ENCODE measurements around the gene NUDCD2. TPM values are rescaled to one million over a fixed set of nuclear protein-coding genes. Genes with fewer than 3 reads are reported as not detected.

NUDCD2 gene, protein sequence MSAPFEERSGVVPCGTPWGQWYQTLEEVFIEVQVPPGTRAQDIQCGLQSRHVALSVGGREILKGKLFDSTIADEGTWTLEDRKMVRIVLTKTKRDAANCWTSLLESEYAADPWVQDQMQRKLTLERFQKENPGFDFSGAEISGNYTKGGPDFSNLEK
- total RNA-seq, result 10 to 100 TPM; 36.2 to 37.1 TPM

DNA sequence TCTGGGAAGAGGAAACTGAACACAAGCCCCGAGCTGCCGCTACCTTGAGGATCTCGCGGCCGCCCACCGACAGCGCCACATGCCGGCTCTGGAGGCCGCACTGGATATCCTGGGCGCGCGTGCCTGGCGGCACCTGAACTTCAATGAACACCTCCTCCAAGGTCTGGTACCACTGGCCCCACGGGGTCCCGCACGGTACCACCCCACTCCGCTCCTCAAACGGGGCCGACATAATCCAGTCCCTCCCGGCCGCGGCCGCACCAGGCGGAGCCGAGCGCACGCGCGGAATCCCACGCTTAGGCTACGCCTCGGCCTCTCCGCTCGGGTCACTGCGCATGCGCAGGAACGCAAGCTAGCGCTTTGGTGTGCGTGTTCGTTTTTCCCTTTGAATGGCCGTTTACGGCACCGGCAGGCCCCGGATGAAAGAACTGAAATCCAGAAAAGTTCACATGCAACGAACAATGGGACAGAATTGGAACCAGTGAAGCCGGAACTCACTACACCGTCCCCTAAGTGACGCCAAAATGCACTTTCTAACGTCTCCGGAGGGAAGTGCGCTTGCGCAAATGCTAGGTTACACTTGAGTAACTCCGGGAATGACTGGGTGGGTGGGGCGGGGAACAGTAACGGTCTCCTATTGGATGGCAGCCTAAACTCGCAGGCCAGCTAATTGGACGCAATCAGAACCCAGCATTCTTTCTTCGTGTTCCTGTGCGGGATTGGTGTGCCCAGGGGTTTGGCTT is at the start of gene NUDCD2:
NUDCD2 (minus strand) TSS at position 284 of the 743 bp plus-strand sequence; CDS start at position 232, 52 bp downstream.
- H3K9me3 Mint-ChIP-seq, result no peaks in the 10 kb centered on the region
- POLR2A ChIA-PET, result interaction anchor here (0.9 to 6.8 kb wide), 13 partner anchors 9 to 52 kb away, joined by 3 to 177 read pairs (median 10); partner anchors contain the start of genes CCNG1 and MAT2B
- ATAC-seq (ENCODE audit: low read depth) (peak; percentile 85), DNase-seq (peak; percentile 98)
- H3K4me3 Mint-ChIP-seq, result peak within 1 kb of the TSS; percentile 99
- H3K4me1 Mint-ChIP-seq, result peaks cover 34% of the 10 kb centered on the region
- H3K27me3 Mint-ChIP-seq, result no peaks in the 10 kb centered on the region
- peak within 1 kb of the TSS; percentile 99 for H3K27ac Mint-ChIP-seq
- H3K36me3 Mint-ChIP-seq, result peaks cover 32% of the 10 kb centered on the region

DNA sequence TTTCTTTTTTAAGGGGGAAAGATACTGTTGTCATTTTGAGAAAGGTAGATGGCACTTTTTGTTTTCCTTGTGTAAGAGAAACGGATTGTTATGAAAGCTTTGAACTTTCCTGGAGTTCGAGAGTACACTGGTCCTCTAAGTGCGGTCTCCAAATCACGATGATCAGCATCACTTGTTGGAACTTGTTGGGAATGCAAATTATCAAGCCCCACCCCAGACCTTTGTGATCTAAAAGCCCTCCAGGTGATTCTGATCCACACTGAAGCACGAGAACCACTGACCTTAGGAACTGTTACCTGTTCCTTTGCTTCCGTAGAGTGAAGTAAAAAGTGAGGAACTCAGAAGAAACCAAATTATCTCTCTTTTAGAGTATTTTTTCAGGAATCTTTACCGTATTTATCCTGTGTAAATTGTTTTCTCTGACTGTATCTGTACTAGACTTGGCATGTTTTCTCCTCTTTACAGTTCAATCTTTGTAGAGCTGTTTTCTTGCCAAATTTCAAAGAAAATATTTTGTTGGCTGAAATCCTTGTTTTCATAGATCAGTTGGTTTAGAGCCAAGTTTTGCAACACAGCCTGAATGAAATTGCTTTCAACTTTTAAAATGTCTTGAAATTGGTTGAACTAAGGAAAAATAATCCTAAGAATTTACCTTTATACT is 49.5 kb upstream of the NUDCD2 start:
- no peak for ATAC-seq (ENCODE audit: low read depth)
- Mint-ChIP-seq H3K9me3 (no peaks in the 10 kb centered on the region), H3K36me3 (peaks cover 14% of the 10 kb centered on the region), H3K27ac (peak overlapping the region; percentile 97), H3K4me1 (peaks cover 31% of the 10 kb centered on the region), H3K4me3 (peak overlapping the region; percentile 95), H3K27me3 (no peaks in the 10 kb centered on the region)
- POLR2A ChIA-PET, result interaction anchor here (1.4 to 9.6 kb wide), 2 partner anchors 49 to 72 kb away, joined by 4 to 177 read pairs; partner anchors contain the start of genes CCNG1, HMMR and NUDCD2
- no peak for DNase-seq

DNA sequence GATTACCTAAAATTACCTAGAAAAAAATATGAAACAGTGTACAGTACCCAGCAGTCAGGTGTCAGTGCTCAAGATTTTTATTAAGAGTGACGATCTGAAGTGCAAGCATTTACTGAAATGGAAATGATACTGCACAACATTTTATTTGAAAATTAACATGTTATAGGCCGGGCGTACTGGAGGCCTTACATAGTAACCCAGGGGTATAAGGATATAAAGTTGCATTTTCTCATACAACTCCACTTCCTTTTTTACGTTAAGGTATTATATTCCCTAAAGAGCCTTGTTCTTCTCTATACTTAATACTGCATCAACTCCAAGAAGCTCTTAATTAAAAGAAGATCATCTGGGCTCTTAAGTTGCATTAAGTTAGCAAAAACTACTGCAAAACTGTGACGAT is 48.9 kb upstream of the NUDCD2 start:
- DNase-seq (no peak), ATAC-seq (ENCODE audit: low read depth) (no peak)
- Mint-ChIP-seq H3K27ac (peak overlapping the region; percentile 97), H3K9me3 (no peaks in the 10 kb centered on the region), H3K4me3 (peak overlapping the region; percentile 95), H3K4me1 (peaks cover 31% of the 10 kb centered on the region), H3K27me3 (no peaks in the 10 kb centered on the region), H3K36me3 (peaks cover 14% of the 10 kb centered on the region)
- POLR2A ChIA-PET, result interaction anchor here (0.7 to 9.6 kb wide), 3 partner anchors 13 to 71 kb away, joined by 3 to 177 read pairs (median 4); partner anchors contain the start of genes CCNG1, HMMR and NUDCD2

DNA sequence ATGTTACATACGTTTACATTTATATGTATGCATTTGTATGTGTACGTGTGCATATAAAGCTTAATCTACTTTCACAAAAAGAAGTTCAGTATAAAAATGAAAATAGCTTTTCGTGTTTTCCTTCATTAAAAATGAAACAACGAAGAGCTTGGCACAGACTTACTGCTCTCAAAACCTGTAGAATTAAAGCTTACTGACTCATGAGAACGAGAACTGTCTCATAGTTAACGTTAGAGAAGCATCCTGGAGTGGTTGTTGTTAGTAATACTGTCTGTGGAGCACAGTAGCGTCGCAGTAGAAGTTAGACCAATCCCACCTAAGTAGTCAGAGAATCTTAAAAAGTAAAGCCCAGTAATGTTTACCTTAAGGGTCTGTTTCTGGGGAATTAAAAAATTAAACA is 46.8 kb upstream of the NUDCD2 start:
- no peaks in the 10 kb centered on the region for H3K9me3 Mint-ChIP-seq
- H3K36me3 Mint-ChIP-seq, result peaks cover 8% of the 10 kb centered on the region
- H3K4me1 Mint-ChIP-seq, result peaks cover 32% of the 10 kb centered on the region
- peak overlapping the region; percentile 97 for H3K27ac Mint-ChIP-seq
- no peaks in the 10 kb centered on the region for H3K27me3 Mint-ChIP-seq
- H3K4me3 Mint-ChIP-seq, result peak overlapping the region; percentile 95
- POLR2A ChIA-PET, result interaction anchor here (1.0 to 9.6 kb wide), 2 partner anchors 46 to 69 kb away, joined by 3 to 177 read pairs; partner anchors contain the start of genes CCNG1, HMMR and NUDCD2
- no peak for DNase-seq
- no peak for ATAC-seq (ENCODE audit: low read depth)

DNA sequence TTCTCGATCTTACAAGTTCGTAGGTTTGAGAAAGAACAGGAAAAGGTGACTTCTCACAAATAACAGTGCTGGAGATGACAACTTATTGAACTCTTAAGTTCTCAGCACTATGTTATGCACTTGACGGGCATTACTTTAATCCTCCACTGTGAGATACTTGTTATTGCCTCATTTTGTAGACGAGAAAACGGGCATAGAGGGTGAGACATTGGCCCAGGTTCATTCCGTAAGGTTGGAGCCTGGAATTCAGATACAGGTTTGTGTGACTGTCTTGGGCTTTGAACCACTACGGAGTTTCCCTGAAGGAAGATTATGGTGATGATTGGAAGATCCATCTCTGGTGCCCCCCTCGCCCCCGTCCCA is 46.2 kb upstream of the NUDCD2 start:
- no peak for DNase-seq
- POLR2A ChIA-PET, result interaction anchor here (1.0 to 9.6 kb wide), 8 partner anchors 10 to 69 kb away, joined by 3 to 177 read pairs (median 6); partner anchors contain the start of genes CCNG1, HMMR and NUDCD2
- Mint-ChIP-seq H3K27ac (peak overlapping the region; percentile 97), H3K27me3 (no peaks in the 10 kb centered on the region), H3K4me3 (peak overlapping the region; percentile 95), H3K4me1 (peaks cover 31% of the 10 kb centered on the region), H3K9me3 (no peaks in the 10 kb centered on the region), H3K36me3 (peaks cover 8% of the 10 kb centered on the region)
- ATAC-seq (ENCODE audit: low read depth), result peak; percentile 4

DNA sequence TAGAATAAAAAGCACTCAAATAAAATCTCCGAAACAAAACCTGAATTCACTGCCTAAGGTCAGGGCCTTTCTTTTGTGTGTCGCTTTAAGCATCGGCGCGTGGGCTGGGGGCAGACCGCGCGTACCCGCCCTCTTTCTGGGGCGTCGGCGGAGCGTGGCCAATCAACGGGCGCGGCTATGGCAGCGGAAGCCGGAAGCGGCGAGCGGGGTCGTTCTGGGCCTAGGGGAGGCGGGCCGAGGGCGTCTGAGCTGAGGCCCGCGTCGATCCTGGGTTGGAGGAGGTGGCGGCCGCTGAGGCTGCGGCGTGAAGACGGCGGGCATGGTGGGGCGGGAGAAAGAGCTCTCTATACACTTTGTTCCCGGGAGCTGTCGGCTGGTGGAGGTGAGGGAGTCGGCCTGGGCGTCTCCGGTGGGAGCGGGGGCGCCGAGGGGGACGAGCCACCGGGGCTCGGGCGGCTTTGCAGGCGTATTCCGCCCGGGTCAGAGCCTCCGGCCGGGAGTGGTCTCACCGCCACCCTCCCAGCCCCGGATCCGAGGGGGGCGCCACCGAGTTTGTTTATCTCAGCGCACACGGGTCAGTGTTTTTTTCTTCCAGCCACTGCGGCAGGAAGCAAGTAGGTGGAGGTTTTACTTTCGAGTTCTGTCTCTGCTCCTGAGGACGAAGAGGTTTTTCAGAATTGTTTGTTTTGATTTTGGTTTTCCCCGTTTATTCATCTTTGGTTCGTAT is 45.6 kb upstream of the NUDCD2 start, which contains the start of gene MAT2B:
MAT2B (plus strand) TSS at position 252 of the 727 bp plus-strand sequence; CDS start at position 320, 68 bp downstream.
- Mint-ChIP-seq H3K9me3 (no peaks in the 10 kb centered on the region), H3K27ac (peak within 1 kb of the TSS; percentile 97), H3K4me3 (peak within 1 kb of the TSS; percentile 95), H3K27me3 (no peaks in the 10 kb centered on the region), H3K4me1 (peaks cover 29% of the 10 kb centered on the region), H3K36me3 (peaks cover 5% of the 10 kb centered on the region)
- DNase-seq, result peak; percentile 95
- ATAC-seq (ENCODE audit: low read depth), result peak; percentile 93
- POLR2A ChIA-PET, result interaction anchor here (1.0 to 9.6 kb wide), 7 partner anchors 9 to 68 kb away, joined by 3 to 177 read pairs (median 6); partner anchors contain the start of genes CCNG1, HMMR and NUDCD2

DNA sequence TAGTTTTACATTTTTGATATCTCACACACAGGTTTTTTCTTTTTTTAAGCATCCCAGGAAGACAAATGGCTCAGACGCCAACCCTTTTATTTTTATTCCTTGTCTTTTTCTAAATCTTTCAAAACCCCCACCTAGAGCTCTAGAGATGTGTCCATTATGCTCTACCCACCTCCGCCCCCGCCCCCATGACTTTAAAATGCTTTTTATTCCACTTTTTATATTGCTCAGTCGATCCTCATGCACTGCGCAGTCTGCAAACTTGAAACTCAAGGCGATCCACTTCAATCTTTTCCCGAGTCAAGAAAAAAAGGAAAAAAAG is 45.1 kb upstream of the NUDCD2 start:
- DNase-seq, result no peak
- peaks cover 28% of the 10 kb centered on the region for H3K4me1 Mint-ChIP-seq
- peaks cover 5% of the 10 kb centered on the region for H3K36me3 Mint-ChIP-seq
- no peaks in the 10 kb centered on the region for H3K9me3 Mint-ChIP-seq
- POLR2A ChIA-PET, result interaction anchor here (0.5 to 9.6 kb wide), 8 partner anchors 9 to 67 kb away, joined by 3 to 177 read pairs (median 6); partner anchors contain the start of genes CCNG1, HMMR and NUDCD2
- H3K27me3 Mint-ChIP-seq, result no peaks in the 10 kb centered on the region
- H3K27ac Mint-ChIP-seq, result peak overlapping the region; percentile 97
- peak; percentile 7 for ATAC-seq (ENCODE audit: low read depth)
- peak overlapping the region; percentile 95 for H3K4me3 Mint-ChIP-seq

DNA sequence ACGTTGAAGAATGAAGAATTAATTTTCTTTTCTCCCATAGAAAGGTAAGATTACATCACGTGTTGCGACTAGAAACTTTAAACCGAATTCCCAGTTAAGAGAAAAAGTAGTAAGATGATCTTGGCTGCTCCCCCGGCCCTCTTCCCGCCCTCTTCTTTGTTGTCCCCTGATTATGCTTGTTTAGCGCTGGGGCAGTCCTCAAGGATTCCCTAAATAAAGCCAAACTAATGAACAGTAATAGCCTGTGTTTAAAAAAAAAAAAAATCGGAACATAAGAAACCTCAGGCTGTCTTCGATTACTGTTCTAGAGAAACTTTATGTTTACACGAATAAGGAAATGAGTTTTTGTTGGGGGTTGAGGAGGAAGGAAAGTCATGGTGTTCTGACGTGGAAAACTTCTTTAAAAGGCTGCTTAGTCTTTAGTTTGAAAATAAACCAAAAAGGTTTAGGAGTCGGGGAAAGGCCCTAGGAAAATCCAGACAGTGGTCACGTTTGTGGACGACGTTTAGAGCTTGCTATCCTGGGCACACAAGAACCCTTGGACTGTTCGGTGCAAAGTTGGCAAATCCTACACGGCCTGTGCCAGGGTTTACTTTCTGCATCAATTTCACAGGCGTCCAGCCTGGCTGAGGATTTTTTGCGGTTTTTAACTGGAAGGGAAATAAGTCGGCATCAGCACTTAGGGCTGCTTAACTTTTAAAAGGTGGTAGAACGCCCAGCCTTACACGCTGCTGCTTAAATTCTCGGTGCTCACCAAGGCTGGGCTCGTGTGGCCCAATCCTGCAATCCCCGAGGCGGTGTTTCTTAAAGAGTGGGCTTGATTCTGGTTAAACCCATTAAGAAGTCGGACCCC is 44.4 kb upstream of the NUDCD2 start:
- Mint-ChIP-seq H3K36me3 (peaks cover 5% of the 10 kb centered on the region), H3K27ac (peak overlapping the region; percentile 97), H3K4me3 (peak overlapping the region; percentile 95), H3K4me1 (peaks cover 22% of the 10 kb centered on the region), H3K9me3 (no peaks in the 10 kb centered on the region), H3K27me3 (no peaks in the 10 kb centered on the region)
- DNase-seq (peak; percentile 41), ATAC-seq (ENCODE audit: low read depth) (no peak)
- POLR2A ChIA-PET, result interaction anchor here (0.5 to 9.6 kb wide), 5 partner anchors 8 to 66 kb away, joined by 5 to 177 read pairs (median 6); partner anchors contain the start of genes CCNG1, HMMR and NUDCD2

DNA sequence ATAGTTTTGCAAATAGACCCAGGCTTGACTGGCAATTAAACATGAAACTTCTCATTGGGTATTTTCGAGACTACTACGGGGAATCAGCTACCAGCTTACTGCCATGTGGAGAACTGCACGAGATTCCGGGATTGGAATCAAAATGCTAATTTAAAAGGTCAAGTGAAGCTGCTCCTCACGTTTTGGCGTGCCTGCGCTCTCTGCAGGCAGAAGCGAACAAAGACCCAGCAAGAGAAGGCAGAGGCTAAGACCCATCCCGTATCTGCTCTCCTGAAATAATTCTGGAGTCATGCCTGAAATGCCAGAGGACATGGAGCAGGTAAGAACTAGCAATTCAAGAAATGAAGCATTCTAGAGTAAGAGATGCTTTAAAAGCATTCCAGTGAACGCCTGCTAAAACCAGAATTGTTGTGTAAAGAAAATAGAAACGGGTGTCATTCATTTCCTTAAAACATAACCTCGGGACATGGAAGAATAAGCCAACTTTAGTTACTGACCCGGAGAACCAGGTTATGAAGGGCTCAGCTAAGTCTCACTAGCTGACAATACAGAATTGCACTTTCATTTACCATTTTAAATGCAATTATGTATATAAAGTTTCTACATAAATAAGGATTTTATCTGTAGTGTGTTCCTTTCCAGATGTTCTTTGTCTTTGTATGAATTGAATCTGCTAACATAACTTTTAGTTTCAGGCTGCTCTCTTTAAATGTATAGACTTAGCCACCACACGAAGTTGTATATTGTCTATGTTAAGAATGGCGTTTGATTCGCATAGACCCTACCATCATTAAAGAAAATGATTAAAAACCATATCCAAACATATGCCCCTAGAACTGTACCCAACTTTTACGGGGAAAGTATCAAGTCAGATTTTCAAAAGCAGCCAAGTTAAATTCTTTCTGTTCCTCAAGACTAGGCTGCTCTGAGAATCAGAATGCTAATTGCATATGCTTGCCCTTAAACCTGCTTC is 43.5 kb upstream of the NUDCD2 start:
- no peak for ATAC-seq (ENCODE audit: low read depth)
- Mint-ChIP-seq H3K4me3 (peak overlapping the region; percentile 95), H3K4me1 (peaks cover 17% of the 10 kb centered on the region), H3K27ac (peak overlapping the region; percentile 97), H3K9me3 (no peaks in the 10 kb centered on the region), H3K27me3 (no peaks in the 10 kb centered on the region), H3K36me3 (peaks cover 1% of the 10 kb centered on the region)
- POLR2A ChIA-PET, result interaction anchor here (9.6 kb wide), 1 partner anchor 43 kb away, joined by 177 read pairs; the partner anchor contains the start of genes HMMR and NUDCD2
- no peak for DNase-seq

DNA sequence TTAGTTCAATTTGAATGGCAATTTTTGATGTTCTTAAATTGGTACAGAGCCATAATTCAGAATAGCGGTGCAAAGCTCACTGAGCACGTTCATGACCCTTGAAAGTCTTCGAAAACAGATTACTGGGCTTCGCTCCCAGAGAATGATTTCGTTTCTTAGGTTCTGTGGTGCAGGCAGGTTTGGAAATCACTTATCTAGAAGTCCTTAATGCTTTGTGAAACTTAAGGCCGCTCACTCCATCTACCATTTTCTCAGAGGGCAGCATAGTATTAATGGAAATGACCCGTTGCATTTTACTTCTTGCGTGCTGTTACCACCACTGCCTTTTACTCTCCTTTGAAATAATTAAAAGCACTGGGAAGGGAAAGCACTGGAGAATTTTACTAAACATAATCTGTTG is 42.6 kb upstream of the NUDCD2 start:
- DNase-seq (no peak), ATAC-seq (ENCODE audit: low read depth) (no peak)

DNA sequence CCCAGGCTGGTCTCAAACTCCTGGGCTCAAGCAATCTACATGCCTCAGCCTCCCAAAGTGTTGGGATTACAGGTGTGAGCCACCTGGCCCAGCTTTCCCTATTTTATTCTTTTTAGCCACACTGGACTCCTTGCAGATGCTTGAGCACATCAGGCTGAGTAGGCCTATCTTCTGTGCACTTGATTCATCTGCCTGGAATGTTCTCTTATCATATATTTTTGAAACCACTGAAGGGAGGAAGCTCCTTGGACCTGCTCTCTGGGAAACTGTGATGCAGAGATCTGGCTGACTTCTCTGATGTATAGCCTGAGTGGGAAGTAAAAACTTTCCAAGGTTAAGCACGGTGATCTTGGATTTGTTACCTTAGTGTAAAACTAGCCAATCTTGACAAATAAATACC is 39.0 kb upstream of the NUDCD2 start:
- POLR2A ChIA-PET, result interaction anchor here (2.0 kb wide), 1 partner anchor 38 kb away, joined by 11 read pairs; the partner anchor contains the start of genes HMMR and NUDCD2
- H3K36me3 Mint-ChIP-seq, result peaks cover 2% of the 10 kb centered on the region
- no peak overlapping the region for H3K4me3 Mint-ChIP-seq

More for the DNA sequence above, 42.6 kb upstream of the NUDCD2 start:
- no peaks in the 10 kb centered on the region for H3K36me3 Mint-ChIP-seq
- H3K4me3 Mint-ChIP-seq, result peak overlapping the region; percentile 95
- H3K27me3 Mint-ChIP-seq, result no peaks in the 10 kb centered on the region
- POLR2A ChIA-PET, result interaction anchor here (9.6 kb wide), 1 partner anchor 42 kb away, joined by 177 read pairs; the partner anchor contains the start of genes HMMR and NUDCD2
- H3K27ac Mint-ChIP-seq, result peak overlapping the region; percentile 81
- H3K4me1 Mint-ChIP-seq, result peaks cover 9% of the 10 kb centered on the region
- no peaks in the 10 kb centered on the region for H3K9me3 Mint-ChIP-seq

More for the DNA sequence above, 39.0 kb upstream of the NUDCD2 start:
- DNase-seq (no peak), ATAC-seq (ENCODE audit: low read depth) (no peak)
- Mint-ChIP-seq H3K4me1 (peaks cover 6% of the 10 kb centered on the region), H3K9me3 (no peaks in the 10 kb centered on the region), H3K27ac (no peak overlapping the region), H3K27me3 (no peaks in the 10 kb centered on the region)

Data from activated naive CD8-positive, alpha-beta T cell treated with anti-CD3 and anti-CD28 coated beads, Interleukin-2, amount 10 ng/mL, durations not matched to agents 7 days and 5 days (primary cell).